GM19455 (cell line): ENCODE results near the gene COL28A1.

Experiments used
- ATAC-seq: cut with Tn5 transposase; IDR thresholded peaks from one replicate; pipeline ENCODE4 v1.9.1; 2021; ENCODE audit not compliant: unreplicated experiment

The COL28A1 gene

DNA sequence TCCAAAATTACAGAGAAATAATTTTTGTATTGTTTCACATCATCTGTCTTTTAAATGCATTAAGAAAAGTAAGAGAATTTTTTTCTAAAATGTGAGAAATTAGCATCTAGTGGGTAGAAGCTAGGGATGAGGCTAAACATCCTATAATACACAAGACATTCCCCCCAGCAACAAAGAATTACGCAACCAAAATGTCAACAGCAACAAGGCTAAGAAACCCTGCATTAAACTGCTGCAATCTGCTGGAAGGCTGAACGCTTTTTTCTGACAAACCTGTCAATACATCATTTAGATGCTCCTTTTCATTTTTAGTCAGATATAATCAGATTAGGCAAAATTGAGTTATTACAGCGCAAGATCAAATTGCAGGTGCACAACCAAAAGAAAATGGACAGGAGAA lies 191.1 kb downstream of the COL28A1 start:
- ATAC-seq = no peak

DNA sequence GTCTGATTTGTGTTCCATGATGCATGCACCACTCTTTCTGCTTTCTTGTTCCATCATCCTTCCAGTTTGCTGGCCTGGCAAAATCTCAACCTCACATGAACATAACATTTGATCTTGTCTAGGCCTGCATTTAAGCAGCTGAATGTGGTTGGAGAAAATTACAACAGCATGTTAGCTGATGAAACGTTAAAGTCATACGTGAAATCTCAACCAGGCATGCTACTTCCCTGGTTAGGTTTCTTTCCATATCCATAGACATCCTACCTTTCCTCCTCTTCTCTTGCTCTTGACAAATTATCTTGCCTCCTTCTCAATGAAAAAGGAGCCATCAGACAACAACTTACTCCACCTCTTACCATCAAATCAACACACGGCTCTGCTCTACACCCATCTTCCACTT lies 199.8 kb downstream of the COL28A1 start:
- no peak for ATAC-seq

DNA sequence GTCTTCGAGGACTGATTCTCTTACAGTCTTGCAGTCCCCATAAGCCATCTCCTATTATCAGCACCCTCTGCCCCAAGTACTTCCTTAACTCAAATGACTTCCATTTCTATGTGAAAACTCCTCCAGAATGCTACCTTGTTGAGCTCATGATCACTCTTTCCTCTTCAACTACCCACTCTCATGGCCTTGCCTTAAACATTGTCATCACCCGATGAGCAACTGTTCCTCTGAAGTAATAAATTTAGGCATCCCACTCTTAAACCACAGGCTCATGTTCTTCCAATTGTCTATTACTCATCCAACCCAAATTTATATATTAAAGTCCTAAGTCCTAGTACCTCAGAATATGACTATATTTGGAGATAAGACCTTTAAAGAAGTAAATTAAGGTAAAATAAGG lies 200.5 kb downstream of the COL28A1 start:
- ATAC-seq = no peak

DNA sequence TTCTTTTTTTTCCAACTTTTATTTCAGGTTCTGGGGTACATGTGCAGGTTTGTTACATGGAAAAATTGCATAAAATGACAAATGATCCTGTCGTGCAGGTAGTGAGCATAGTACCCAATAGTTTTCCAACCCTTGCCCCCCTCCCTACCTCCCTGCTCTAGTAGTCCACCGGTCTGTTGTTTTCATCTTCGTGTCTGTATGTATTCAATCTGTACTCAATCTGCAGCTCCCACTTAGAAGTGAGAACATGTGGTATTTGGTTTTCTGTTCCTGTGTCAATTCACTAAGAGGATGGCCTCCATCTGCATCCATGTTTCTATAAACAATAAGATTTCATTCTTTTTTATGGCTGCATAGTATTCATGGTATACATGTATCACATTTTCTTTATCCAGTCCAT lies 202.1 kb downstream of the COL28A1 start:
- ATAC-seq = no peak

DNA sequence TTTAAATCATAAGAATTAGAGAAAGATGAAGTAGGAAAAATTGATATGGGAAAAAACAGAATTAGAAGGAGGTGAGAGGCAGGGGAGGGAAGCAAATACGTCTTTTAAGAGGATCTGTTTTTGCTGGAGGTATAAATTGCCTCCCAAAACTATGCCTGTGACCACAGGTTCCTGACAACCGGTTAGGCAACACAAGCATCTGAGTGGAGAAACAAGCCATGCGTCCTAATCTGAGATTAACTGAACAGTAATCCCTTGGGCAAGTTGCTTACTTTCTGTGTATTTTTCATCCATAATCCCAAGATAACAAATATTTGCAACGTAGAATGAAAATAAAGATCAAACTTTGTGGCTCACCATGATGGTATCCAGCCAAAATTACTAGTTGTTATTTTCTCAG lies 204.2 kb downstream of the COL28A1 start:
- no peak for ATAC-seq

DNA sequence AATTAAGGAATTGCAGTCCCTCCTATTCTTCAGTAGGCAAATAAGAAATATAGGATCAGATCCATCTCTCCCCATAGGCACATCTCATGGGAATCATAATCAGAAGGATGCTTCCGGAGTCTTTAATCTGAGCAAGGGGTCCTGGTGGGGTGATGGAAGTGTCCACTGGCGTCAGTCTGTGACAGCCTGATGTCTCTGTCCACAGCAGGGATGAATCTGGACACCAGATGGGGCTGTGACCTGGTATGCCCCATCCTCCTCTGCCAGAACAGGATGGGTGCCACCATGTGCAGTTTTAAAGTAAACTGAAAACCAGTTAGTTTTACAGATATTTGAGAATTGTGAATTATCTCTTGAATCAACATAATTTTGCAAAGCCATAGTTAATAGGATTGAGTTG lies 204.7 kb downstream of the COL28A1 start:
- no peak for ATAC-seq

DNA sequence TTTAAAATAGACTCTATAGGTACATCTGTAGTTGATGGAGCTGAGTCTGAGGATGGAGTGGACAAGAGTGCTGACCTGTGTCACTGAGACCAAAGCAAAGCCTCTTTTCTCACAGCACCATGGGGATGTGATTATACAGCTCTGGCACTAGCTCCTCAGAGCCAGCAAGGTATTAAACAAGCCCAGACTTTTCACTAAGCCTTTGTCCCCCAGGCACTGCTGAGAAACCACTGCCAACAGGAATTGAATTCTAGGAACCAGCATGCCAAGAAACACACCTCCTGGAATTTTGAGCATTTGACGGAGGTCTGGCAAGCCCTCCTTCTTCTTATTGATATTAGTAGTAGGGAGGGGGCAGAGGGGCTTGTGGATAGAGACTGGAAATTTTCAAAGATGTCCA lies 206.3 kb downstream of the COL28A1 start:
- no peak for ATAC-seq

DNA sequence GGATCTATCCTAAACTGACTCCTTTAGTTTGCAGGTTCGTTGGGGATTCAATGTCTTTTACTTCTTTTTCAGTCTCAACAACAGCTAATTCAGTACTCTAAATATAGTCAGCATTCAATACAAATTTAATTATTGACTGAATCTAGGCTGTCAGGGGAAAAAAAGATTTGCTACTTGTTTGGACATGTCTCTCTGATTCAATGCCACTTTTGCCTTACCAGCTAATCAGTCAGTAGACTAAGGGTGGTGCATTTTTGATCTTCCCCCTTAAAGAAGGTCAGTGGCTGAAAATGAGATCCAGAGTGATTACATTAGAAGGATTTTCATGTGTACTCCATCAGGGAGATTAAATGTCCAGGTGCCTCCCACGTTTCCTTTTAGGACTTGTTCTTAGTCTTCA lies 208.2 kb downstream of the COL28A1 start:
- no peak for ATAC-seq

DNA sequence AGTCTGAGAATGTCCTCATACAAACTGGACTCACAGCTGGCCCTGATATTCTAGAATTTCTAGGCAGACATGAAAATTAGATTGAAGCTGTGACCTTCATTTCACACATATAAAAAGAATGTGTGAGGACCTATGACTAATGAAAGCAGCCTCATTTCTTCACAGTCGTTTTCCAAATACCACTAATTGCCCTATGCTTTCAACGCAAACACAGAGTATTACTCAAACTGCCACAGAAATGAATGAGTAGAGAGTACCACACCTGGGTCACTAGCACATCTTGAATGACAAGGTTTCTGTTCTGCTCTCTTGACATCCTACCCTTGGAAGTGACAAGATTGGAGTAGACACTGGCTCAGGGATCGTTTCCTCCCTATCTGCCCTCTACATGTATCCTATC lies 211.0 kb downstream of the COL28A1 start:
- ATAC-seq = no peak

DNA sequence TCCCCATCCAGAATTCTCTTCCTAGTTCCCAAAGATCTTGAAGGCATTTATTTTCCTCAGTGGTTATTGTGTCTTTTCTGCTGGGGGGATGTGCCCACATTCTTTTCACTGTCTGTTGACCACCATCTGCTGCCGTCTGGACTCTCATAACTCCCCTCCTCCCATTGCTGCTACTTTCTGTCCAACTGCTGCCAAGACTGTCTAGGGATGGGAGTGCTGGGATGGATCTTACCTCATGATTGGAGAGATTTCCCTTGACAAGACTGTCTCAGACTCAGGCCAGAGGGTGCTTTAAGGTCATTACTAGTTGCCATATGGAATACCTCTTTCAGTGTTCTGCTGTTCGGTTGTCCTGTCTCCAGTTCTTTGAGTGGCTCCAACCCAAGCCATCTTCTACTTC lies 211.8 kb downstream of the COL28A1 start:
- ATAC-seq = no peak

DNA sequence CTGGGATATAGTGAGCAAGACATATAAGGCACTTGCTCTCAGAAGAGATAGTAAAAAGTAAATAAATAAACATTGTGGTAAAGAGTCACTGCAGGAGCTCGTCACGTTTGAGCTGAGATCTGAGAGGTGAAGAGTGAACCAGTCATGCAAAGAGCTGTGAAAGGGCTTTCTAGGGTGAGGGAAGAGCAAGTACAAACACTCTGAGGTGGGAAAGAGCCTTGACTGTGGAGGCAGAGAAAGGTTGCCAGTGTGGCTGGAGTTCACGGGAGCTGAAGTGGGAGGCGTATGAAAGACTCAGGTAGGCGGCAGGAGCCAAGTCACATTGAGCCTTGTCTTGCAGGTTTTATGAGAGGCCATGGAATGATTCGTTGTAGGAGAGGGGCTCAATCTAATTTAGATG lies 212.3 kb downstream of the COL28A1 start:
- peak; percentile 41 for ATAC-seq

DNA sequence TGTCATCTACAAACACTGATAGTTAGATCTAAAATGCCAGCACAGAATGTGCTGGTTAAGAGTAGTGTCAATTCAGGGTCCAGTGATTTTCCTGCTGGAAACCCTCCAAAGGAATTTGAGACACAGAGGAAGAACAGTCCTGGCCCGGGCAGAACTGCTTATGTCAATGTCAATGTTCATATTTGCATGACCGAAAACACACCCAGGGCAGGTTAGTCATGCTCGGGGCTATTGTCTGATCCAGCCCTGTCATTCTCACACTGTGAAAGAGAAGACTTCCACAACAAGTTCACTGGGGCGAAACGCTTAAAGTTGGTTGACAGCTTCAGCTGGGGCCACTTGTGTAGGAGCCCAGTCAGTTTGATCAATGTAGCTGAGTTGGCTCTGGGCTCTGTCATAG lies 214.0 kb downstream of the COL28A1 start:
- ATAC-seq = peak; percentile 91

DNA sequence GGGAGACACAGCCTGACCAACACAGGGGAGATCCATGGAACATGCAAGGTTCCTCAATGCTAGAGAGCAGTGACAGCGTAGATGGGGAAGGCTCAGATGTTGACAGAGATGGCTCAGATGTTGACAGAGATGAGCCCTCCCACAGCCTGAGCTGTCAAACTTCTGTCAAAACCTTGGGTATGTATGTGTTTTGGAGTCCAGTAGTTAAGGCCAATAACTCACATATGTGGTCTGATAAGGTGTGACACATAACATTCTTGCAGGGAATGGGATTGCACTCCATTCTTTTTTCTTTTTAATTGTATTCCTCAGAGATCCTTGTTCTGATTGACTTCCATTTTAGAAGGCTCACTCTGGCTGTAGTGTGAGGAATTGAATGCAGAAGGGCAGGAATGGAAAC lies 217.1 kb downstream of the COL28A1 start:
- no peak for ATAC-seq

DNA sequence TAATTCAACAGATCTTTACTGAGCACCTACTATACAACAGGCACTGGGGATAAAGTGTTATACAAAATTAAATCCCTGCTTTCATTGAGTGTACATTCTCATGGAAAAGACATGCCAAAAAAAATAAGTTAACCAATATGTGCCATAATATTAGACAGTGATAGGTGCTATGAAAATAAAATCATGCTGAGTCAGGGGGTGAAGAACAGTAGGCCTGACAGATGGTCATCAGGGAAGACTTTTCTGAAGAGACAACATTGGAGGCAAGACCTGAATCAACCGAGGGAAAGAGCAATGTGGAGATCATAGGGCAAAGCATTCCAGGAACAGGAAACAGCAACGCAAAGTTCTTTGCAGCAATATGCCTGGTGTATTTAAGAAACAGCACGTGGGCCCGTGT lies 217.8 kb downstream of the COL28A1 start:
- ATAC-seq = no peak

DNA sequence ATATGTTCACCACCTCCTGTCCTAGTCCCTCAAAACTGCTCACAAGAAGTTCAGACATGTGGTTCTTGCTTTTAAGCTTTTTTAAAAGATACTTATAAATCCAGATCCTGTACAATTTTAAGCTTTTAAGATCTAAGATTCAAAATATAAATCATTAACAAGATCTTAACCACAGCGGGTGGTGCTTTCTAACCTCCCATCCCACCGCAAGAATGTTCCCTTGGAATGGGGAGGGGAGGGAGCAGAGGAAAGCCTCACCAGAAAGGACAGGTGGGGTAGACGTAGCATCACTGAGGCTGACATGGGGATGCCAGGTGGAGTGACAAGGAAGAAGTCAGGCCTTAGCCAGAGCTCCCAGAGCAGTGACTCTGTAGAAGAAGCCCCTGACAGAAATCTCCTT lies 219.8 kb downstream of the COL28A1 start:
- no peak for ATAC-seq

DNA sequence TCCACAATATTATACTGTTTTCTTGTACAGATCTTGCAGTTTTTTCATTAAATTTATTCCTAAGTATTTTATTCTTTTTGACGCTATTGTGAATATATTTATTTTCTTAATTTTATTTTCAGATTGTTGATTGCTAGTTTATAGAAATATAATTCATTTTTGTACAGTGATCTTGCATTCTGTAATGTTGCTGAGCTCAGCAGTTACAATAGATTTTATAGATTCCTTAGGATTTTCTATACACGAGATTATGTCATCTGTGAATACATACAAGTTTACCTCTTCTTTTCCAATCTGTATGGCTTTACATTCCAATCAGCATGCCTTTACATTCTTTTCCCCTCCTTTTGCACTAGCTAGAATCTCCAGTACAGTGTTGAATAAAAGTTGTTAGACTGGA lies 223.3 kb downstream of the COL28A1 start:
- ATAC-seq = no peak

DNA sequence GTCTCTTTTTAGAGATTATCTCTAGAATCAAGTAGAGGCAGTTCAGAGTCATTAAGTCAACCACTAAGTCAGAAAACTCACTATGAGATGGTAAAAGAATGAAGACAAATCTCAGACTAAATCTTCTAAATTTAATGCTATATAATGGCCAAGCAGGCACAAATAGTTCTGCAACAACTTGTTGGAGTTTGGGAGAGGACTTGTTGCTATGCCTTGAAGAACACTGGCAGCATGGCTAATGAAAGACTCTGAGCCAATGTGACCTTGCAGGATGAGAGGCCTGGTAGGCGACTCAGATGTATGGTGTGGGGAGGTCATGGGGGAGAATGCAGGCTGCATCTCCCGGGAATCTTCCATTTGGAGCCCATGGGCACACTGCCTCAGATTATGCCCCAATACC lies 224.7 kb downstream of the COL28A1 start:
- no peak for ATAC-seq

DNA sequence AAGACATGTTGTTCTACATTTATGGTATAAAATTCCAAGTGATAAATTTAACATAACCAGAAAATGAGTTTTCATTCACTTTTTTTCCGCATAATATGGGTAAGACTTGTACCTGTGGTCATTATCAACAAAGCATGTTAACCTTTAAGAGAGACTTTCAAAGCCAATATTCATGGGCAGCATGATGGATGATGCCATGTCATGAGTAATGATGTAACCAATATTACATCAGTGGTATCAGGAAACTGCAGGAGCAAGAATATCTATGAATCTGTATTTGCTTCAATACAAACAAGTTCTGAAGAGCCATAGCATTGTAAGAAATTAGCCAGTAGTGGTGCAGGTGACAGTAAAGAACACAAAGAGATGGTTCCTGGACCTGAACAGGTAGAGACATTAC lies 226.5 kb downstream of the COL28A1 start:
- ATAC-seq = no peak
